GM18868 (cell line): Measurements from ENCODE around the gene FAAH.

ENCODE experiments used
- ATAC-seq: cut with Tn5 transposase; IDR thresholded peaks from one replicate; pipeline ENCODE4 v1.9.1; 2021; ENCODE audit warnings: mild to moderate bottlenecking, moderate library complexity; ENCODE audit not compliant: unreplicated experiment

The FAAH gene

DNA sequence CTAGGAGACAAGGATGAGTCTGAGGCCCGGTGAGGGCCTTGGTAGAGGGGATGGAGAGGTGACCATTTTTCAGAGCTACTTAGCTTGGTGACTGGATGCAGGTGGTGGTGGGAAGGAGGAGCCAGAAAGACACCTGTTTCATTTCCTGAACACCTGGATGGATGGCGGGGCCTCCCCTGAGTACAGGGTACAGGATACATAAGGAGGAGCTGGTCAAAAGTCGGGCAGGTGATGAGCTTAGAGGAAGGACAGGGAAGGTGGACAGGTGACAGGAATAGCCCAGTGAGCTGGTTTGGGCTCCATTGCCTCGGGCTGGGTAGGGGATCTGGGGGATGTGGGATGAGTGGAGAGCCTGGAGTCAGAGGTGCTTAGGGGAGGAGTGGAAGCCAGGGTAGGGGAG lies 6.3 kb downstream of the FAAH start:
- no peak for ATAC-seq

DNA sequence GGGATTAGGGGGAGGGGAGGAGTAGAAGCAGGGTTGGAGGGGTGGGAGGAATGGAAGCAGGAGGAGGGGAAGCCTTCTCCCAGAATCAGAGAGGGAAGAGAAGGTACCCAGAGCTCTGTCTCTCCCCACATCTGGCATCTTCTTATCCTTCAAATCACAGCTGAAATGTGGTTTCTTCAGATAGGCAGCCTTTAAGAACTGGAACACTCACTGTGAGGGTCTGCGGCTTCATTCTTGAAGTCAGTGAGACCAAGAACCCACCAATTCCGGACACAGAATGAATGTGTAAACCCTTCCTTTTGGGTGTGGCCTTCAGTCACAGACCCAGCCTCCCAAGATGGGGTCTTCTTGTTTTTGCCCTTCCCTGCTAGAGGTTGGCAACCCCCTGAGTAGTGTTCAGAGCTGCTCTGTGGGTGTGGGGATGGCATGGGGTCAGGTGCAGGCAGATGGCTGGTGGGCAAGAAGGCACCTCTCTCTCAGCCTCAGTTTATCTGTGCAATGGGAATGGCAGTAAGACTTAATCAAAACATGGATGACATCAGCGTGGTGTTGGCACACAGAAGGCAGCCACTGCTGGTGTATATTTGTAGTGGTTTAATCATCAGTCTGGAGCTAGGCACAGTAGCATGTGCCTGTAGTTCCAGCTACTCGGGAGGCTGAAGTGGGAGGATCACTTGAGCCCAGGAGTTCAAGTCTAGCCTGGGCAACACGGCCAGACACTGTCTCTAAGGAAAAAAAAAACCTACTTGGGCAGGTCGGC lies 7.2 kb downstream of the FAAH start:
- no peak for ATAC-seq

DNA sequence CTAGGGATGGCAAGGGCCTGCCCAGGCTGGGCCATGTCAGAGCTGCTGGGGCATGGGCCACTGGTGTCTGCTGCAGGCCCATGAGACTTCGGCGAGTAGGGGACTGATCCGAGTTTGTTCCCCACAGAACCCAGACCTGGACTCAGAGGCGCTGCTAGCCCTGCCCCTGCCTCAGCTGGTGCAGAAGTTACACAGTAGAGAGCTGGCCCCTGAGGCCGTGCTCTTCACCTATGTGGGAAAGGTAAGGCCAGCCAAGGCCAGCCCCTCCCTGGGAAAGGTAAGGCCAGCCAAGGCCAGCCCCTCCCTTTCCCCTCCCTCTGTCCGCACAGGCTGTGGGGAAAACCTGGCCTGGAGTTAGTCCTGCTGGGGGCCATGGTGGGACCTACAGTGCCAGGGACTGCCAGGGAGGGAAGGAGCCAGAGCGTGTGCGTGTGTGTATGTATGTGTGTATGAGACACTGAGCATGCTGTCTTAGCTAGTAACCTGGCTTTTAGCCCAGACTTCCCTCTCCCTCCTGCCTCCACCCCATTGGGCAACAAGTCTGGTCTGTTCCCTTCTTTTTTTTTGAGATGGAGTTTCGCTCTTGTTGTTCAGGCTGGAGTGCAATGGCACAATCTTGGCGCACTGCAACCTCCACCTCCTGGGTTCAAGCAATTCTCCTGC lies 8.0 kb downstream of the FAAH start:
- no peak for ATAC-seq

DNA sequence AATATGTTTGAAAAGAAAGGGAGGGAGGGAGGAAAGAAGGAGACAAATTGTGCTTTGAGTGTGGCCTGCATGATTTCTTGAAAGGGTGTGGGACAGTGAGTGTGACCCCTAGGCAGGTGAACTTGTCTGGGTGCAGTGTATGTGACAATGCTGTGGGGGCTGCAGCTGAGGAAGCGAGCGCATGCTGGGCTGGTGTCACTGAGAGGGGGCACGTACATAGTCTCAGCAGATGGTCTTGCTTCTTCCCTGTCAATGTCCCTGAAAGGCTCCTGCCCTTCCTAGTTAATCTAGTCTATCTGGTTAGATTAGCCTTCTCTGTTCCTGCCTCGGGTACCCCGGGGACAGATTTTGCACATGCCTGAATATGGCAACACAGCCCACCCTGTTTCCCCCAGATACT lies 9.8 kb downstream of the FAAH start:
- ATAC-seq: no peak

DNA sequence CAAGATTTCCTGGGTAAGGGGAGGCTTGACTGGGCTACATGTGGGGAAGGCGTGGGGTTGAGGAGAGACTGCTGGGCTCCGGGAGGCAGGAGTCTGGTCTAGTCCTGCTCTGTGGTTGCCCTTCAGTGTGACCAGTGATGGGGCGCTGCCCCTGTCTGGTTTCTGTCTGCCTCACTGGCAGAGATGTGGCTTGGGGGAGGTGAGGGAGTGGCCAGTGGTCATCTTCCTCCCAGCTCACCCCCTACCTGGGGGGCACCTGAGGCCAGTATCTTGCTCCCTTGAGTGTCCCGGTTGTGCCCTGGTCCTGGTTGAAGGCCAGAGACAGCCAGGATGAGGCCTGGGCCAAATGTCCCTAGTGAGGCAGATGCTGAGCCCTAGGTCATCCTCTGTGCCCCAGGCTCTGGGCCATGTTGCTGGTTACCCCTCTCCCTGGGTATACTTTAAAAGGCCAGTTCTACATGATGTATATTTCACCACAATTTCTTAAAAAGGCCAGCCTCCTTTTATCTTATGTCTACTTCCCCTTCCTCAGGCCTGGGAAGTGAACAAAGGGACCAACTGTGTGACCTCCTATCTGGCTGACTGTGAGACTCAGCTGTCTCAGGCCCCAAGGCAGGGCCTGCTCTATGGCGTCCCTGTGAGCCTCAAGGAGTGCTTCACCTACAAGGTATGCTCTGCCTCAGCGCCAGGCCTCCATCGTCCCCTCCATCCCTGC lies 10.5 kb downstream of the FAAH start:
- no peak for ATAC-seq

DNA sequence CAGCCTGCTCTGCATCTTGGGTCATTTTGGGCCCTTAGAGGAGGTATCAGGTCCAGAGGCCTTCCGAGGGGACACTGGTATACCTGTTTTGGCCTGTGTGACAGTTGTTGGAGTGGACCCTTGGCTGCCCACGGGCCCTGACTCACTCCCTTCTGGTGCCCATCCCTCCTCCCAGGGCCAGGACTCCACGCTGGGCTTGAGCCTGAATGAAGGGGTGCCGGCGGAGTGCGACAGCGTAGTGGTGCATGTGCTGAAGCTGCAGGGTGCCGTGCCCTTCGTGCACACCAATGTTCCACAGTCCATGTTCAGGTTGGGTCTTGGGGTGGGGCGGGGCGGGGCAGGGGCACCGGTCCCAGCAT lies 11.1 kb downstream of the FAAH start:
- ATAC-seq: no peak

DNA sequence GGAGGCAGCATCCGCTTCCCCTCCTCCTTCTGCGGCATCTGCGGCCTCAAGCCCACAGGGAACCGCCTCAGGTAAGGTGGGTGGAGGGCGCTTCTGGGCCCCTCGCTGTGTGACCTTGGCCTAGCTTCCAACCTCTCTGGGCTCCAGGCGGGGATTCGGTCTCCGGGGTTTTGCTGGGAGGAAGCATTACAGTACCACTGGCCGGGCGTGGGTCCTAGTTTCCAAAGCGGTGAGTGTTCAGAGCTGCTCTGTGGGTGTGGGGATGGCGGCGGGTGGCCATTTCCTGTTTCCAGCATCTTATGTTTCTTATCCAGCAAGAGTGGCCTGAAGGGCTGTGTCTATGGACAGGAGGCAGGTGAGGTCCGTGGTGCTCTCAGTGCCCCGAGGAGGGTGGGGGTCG lies 11.6 kb downstream of the FAAH start:
- no peak for ATAC-seq

DNA sequence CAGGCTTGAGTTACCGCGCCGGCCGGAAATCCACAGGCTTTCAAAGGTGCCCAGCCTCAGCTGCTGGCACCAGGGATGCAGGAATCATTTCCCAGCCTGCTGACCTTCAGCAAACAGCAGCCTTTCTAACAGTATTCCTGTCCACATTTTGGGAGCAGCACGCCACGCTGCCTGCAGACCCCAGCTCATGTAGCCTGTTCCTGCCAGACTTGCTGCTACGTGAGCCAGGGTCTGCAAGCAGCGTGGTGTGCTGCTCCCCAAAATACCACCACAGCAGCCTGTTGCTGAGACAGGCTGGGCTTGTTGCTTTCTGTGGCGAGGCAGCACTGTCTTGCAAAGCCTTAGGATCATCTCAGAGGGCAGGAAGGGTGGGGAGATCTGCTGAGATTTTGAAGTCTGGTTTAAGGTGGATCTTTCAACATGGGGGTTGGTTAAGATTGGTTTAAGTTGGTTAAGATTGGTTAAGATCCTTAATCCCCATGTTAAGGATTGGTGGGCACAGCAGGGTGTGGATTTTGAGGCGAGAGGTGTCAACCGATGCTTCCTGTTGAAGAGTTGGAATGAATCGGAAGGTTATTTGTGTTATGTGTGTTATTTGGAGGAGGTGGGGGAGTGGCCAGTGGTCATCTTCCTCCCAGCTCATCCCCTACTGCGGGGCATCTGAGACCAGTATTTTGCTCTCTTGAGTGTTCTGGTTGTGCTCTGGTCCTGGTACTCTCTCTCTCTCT lies 12.9 kb downstream of the FAAH start:
- no peak for ATAC-seq

DNA sequence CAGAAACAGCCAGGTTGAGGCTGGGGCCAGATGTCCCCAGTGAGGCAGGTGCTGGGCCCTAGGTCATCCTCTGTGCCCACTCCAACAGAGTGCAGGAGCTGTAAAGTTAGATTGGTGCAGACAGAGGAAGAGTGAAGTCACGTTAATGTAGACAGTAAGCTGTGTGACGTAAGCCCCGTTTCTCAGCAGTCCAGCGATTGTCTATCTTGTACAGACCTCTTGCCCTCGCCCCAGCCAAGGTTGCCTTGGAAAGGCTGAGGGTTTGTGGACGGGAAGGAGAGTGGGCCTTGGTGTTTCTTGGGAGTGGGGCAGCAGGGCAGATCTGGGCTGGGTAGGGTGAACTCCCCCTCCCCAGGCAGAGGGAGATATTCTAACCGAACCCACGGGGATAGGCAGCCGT lies 13.5 kb downstream of the FAAH start:
- ATAC-seq: no peak

DNA sequence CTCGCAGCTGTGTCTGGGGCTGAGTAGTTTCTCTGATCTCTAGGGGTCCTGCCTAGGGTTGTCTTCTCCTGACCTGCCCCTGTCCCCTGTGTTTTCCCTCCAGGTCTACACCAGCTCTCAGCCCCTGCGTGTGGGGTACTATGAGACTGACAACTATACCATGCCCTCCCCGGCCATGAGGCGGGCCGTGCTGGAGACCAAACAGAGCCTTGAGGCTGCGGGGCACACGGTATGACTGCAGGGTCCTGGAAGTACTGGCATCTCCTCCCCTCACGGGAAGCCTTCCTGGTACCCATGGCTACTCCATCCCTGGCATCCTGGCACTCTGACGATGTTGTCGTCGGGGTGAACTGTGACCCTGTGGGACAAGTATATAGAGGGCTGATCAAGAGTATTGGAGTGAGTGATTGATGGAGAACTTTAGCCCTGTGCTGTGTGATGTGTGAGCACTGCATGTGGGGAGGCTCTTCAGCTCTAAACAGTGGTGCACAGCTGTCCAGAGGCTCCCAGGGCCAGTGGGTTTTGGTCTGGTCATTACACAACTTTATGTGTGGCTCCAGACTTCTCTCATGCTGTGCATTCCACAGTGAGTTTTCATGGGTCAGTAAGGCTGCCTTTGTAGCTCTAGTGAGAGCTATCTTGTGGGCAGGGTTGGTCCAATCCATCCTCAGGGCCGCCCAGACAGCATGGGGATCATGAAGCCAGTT lies 14.4 kb downstream of the FAAH start:
- ATAC-seq: no peak

DNA sequence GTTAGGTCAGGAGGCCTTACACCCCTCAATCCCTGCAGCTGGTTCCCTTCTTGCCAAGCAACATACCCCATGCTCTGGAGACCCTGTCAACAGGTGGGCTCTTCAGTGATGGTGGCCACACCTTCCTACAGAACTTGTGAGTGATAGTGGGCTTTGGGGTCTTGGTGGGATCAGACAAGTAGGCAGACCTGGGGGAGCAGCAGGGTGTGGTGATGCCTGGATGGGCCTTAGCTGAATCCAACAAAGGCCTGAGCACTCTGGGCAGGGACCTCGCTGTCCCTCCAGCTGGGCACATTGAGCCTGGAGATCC lies 14.9 kb downstream of the FAAH start:
- no peak for ATAC-seq

DNA sequence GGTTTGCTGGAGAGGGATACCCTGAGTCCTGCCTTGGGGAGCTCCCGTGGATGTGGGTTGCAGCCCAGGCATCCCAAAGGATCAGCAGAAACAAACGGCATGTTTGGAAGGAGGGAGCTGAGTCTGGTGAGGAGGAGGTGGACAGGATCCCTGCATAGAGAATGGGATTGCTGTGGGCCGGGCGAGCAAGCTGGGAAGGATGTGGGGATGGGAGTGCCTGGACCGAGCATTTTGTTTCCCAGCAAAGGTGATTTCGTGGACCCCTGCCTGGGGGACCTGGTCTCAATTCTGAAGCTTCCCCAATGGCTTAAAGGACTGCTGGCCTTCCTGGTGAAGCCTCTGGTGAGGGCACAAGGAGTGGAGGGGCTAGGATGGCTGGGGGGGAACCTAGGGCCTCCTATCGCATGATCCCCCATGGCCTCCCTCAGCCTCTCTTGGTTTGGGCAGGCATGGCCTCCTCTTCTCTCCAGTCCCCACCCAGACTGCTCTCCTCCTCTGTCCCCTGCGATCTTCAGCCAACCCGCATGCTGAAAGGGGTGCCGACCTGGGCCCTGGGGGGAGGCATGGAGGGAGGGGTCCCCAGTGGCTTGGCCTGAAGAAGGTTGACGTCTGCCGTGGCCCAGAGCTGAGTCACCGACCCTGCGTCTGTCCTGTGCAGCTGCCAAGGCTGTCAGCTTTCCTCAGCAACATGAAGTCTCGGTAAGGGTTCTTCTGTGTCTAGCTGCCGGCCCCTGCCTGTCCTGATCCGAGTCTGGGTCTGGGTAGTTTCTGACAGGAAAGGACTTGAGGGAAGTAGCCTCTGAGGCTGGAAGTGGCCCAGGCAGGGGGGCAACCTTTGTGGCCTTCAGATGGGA lies 16.3 kb downstream of the FAAH start:
- no peak for ATAC-seq

DNA sequence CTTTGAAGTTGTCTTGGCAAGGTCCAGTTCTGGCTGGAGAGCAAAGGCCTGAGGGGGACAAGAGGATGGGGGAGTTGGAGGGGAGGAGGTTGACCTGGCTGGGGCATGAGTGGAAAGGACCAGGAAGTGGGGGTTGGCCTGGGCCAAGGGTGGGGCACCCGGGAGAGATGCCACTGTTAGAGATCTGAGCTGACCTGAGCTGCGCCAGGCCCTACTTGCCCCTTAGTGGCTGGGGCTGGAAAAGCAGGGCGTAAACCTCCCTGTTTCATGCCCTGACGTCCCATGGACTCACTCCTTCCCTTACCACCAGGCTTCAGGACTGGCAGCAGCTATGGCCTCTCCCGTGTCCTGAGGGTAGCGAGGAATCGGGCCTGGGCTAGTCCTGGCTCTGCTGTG lies 16.9 kb downstream of the FAAH start:
- ATAC-seq: no peak

DNA sequence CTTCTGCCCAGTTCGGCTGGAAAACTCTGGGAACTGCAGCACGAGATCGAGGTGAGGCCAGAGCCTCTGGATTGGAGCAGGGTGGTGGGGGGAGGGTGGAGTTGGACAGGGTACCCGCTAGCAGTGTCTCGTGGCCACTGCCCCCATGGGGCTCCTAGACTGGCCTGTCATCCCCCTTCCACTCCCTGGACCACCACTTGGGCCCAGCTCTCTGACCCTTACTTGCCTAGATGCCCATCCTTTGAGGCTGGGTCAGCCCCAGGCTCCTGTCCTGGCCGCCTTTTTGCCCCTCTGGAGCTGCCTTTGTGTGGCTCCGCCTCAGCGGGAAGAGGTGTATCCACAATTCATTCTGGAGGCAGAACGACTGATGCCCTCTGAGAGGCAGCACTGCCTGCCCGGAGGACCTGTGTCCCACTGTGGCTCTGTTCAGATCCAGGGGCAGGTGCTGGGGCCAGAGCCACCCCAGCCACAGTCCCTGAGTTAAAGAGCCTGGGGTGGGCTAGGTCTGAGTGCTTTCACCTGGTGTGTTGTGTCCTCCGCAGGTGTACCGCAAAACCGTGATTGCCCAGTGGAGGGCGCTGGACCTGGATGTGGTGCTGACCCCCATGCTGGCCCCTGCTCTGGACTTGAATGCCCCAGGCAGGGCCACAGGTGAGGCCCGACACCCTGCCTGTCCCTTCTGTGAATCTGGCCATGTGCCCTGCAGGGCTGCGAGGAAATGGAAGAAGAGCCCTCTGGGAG lies 17.7 kb downstream of the FAAH start:
- no peak for ATAC-seq

DNA sequence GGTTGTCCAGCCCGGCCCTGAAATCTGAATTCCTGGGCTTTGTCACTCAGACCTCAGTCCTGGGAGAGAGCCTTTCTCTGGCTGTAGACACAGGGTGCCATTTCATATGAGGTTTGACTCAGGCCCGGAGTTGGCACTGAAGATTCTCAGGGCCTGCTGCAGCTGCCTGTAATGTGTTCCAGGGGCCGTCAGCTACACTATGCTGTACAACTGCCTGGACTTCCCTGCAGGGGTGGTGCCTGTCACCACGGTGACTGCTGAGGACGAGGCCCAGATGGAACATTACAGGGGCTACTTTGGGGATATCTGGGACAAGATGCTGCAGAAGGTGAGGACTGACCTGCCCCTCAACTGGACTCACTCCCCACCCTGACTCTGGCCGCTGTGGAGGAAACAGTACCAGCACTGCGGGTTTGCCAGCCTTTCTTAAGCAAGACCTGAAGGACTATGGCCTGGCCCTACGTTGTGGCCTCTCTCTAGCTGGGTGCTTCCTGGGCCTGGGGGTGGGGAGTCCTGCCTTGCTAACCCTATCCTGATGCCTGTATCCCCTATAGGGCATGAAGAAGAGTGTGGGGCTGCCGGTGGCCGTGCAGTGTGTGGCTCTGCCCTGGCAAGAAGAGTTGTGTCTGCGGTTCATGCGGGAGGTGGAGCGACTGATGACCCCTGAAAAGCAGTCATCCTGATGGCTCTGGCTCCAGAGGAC lies 18.9 kb downstream of the FAAH start:
- no peak for ATAC-seq

DNA sequence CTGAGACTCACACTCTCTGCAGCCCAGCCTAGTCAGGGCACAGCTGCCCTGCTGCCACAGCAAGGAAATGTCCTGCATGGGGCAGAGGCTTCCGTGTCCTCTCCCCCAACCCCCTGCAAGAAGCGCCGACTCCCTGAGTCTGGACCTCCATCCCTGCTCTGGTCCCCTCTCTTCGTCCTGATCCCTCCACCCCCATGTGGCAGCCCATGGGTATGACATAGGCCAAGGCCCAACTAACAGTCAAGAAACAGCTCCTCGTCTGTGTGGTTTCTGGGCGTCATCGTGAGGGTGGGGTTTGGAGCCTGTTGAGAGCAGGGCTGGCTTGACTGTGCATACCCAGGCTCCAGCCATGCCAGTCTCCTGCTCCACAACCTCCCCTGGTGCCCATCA lies 19.5 kb downstream of the FAAH start:
- ATAC-seq: peak; percentile 93

DNA sequence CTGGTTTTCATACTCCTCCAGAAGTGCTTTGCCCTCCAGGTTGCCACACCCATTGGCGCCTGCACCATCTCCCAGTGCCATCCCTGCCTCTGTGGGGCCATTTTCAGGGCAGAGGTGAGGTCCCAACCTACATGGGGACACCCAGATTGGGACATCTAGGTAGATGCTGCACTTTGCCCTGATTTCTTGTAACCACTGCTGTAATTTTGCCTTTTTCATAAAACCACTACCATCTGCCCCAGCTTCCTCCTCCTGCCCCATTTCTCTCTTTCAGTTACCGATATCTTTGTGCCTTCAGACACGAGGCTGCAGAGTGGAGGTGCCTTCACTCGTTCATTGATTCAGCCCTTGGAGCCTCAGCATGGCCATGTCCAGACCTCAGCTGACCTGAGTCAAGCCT lies 21.4 kb downstream of the FAAH start:
- no peak for ATAC-seq

DNA sequence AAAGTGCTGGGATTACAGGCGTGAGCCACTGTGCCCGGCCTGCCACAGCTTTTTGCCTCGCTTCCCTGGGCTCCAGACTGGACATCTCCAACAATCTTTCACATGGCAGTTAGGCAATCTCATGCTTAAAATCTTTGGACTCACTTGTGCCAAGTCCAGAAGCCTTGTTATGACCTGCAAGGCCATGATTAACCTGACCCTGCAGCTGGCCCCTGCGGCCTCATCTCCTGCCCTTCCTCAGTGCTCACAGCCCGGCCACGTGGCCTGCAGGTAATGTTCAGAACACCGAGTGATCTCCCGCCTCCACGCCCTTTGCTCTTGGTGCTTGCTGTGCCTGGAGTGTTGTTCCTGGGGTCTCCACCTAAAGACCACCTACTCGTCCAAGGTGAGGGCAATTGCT lies 24.9 kb downstream of the FAAH start:
- ATAC-seq: no peak

DNA sequence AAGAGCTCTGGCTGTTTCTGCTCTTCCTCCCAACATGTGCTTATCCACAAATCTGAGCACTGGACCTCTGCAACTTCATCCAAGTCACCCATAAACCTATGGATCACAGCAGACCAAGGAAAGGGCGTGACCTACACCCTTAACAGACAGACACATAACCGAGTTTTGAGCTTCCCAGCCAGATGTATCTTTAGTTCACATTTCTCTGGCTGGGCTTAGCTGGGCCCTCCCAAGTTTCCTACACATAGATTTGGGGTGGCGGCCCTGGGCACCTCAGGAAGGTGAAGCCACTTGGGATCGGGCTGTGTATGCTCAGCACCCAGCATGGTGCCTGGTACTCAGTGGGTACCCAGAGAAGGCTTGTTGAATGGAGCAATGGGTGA lies 26.4 kb downstream of the FAAH start:
- no peak for ATAC-seq
